GM10266 (cell line): Measurements from ENCODE around the gene THEMIS2.
"Not testable (repeated sequence)": the region's sequence is repeated elsewhere in the genome, so short reads cannot be mapped to it uniquely, and the experiment has no call there.

Experiments used
- DNase-seq: peaks from one replicate; pipeline ENCODE4 v3.0.0; 2012; ENCODE audit errors: extremely low spot score
- TF ChIP-seq, protein P1 (sequence below): IDR thresholded peaks from 2 replicates; pipeline ENCODE4 v1.5.1; 2012; ENCODE audit warnings: mild to moderate bottlenecking, low read depth; ENCODE audit not compliant: control insufficient read depth, insufficient read depth; ENCODE audit errors: missing control alignments

THEMIS2 gene

DNA sequence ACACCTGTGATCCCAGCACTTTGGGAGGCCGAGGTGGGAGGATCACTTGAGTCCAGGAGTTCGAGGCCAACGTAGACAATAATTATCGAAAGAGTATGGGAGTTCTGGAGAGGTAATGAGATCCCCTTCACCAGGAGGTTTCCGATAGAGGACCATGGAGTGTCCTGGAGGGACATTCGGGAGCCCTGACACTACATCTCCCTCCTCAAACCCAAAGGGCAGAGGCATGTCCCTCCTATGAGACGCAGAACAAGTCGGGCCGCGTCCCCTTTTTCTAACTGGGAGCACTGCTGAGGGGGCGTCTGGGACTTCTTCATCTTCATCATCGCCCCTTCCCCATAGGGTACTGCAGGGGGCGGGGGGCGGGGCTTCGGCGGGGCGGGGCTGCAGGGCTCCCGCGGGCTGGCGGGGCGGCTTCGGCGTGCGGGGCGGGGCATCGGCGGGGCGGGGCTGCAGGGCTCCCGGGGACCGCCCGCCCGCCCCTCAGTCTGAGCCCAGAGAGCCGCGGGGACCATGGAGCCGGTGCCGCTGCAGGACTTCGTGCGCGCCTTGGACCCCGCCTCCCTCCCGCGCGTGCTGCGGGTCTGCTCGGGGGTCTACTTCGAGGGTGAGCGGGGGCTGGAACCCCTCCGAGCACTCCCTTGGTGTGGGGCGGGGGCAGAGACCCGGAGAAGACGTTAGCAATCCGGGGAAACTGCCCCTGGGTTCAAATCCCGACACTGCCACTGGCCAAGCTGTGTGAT lies at the start of gene THEMIS2:
THEMIS2 (plus strand) TSS at position 486 of the 743 bp plus-strand sequence; CDS start at position 514, 28 bp downstream.
- TF ChIP-seq, protein P1, sequence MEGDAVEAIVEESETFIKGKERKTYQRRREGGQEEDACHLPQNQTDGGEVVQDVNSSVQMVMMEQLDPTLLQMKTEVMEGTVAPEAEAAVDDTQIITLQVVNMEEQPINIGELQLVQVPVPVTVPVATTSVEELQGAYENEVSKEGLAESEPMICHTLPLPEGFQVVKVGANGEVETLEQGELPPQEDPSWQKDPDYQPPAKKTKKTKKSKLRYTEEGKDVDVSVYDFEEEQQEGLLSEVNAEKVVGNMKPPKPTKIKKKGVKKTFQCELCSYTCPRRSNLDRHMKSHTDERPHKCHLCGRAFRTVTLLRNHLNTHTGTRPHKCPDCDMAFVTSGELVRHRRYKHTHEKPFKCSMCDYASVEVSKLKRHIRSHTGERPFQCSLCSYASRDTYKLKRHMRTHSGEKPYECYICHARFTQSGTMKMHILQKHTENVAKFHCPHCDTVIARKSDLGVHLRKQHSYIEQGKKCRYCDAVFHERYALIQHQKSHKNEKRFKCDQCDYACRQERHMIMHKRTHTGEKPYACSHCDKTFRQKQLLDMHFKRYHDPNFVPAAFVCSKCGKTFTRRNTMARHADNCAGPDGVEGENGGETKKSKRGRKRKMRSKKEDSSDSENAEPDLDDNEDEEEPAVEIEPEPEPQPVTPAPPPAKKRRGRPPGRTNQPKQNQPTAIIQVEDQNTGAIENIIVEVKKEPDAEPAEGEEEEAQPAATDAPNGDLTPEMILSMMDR: no peak
- DNase-seq: peak; percentile 90

DNA sequence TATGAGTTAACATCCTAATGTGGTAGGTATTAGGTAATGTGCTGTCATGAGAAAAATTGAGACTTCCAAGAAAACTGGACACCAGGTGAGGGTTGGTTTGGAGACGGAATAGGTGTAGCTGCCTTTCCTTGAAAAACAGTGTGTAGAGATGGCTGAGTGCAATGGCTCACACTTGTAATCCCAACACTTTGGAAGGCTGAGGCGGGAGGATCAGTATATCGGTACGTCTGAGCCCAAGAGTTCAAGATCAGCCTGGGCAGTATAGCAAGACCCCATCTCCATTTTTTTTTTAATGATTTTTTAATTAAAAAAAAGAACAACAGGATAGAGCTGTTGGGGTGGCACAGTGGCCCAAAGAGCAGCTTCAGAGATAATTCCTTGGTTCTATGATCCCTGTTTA lies 48.6 kb upstream of the THEMIS2 start:
- DNase-seq: no peak
- TF ChIP-seq, protein P1: no peak

DNA sequence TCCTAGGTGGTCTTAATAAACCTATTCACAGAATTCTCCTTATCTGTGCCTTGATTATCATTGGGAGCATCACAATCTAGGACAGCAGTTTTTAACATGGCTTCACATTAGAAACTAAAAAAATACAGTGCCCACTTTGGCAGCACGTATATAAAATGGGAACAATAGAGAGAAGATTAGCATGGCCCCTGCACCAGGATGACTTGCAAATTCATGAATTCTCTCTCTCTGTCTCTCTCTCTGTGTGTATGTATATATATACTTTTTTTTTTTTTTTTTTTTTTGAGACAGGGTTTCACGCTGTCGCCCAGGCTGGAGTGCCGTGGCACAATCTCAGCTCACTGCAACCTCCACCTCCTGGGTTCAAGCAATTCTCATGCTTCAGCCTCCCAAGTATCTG lies 47.9 kb upstream of the THEMIS2 start:
- no peak for DNase-seq
- TF ChIP-seq, protein P1: no peak

DNA sequence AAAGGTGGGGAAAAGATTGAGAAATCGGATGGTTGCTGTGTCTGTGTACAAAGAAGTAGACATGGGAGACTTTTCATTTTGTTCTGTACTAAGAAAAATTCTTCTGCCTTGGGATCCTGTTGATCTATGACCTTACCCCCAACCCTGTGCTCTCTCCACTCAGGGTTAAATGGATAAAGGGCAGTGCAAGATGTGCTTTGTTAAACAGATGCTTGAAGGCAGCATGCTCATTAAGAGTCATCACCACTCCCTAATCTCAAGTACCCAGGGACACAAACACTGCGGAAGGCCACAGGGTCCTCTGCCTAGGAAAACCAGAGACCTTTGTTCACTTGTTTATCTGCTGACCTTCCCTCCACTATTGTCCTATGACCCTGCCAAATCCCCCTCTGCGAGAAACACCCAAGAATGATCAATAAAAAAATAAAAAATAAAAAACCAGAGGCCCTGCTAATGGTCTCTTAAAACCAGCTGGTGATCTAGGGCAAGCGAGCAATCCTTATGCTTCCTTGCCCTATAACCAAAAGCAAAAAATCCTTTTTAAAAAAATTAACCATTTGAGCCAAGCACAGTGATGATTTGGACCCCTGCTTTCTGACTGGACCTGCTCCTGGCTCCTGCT lies 42.9 kb upstream of the THEMIS2 start:
- DNase-seq: not testable (repeated sequence)

DNA sequence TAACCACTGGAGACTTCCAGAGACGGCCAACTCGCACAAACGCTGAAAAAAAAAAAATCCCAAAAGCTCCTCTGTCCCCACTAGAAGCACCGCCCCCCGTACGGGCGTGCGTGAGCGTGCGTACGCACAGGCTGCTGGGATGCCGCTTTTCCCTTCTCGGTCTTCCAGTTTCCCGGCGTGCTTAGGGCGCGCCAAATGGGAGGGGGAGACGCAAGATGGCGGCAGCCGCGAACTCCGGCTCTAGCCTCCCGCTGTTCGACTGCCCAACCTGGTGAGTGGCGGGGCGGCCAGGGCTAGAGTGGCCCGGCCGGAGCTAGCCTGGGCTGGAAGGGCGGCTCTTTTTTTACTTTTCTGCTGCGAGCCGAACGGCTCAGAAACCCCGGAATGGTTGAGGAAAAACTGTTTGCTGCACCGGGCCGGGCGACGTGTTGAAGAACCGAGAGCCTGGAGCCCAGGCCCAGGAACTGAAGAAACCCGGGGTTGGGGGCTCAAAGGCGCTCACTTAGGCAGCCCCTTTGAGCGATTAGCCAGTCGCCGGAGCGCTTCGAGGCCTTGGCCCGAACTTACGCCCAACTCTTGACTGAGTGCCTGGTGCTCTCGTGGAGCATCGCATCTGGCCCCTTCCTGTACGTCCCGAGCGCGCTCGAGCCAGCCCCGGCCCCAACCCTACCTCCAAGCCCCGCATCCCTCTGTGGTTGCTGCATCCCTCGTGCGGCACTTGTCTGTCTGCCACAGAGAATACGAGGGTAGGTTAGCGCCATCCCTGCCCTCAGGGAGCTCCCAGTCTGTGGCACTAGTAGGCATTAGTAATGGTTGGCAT lies 41.5 kb upstream of the THEMIS2 start, which contains the start of gene PPP1R8:
PPP1R8 (plus strand) TSS at position 162 of the 820 bp plus-strand sequence; CDS start at position 216, 54 bp downstream.
- TF ChIP-seq, protein P1: no peak
- DNase-seq: peak; percentile 90

DNA sequence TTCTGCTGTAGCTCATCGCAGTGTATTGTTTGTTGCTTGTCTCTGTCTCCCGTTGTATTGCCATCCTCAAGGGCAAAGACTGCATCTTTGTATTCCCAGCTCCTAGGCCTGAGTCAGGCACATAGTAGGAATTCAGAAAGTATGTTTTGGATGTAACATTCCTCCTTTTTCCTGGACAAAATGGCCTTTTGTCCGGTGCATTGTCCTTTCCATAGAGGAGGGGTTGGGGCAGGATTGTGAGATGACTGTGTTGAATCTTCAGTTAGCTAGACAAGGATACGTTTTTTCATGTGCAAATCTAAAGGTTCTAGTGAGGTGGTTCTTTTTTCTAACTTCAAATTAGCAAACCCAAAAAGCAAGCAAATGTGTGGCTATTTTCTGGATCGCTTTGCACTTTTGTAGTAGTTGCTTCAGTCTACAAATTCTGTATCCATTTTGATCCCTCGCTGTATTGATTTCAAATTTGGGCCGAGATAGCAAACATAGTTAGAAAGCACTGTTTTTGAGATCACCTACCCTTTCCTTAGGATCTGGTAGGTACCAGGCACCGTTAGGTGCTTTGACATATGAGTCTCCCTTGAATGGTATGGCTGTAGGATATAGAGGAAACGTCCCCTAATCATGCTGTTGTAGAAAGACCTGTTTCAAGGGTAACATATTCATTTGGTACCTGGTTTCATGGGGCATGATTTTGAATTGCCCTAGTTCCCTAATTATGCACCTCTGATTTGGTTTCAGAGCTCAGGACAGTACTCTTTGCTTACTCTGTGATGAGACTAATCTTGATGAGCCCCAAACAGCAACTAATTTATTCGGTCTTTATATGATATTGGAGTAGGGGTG lies 40.6 kb upstream of the THEMIS2 start:
- TF ChIP-seq, protein P1: no peak
- DNase-seq: no peak

DNA sequence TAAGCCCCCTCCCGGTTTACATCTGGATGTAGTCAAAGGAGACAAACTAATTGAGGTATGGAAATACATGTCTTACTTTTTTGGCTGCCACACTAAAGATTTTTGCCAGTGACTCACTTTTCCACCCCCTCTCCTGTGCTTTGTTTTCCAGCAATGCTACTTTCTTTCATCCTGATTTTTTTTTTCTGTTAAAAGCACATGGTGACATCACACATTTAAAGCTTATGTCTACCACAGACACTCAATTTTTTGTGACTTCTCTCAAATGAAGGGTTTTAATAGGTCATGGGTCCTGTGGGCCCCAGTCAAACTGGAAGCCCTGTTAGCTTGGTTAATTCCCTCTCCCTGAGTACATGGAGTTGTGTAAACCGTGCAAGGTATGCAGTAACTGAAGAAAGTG lies 39.6 kb upstream of the THEMIS2 start:
- TF ChIP-seq, protein P1: no peak
- DNase-seq: no peak
